Mucosa of gallbladder (tissue), 1 donor: ENCODE results near the gene CHORDC1. TPM values are rescaled to one million over a fixed set of nuclear protein-coding genes. Genes with fewer than 3 reads are reported as not detected.
"Not testable (repeated sequence)": the region's sequence is repeated elsewhere in the genome, so short reads cannot be mapped to it uniquely, and the experiment has no call there.

ENCODE experiments used
- DNase-seq: peaks from one replicate; pipeline ENCODE4 v3.0.0-alpha.2; 2020; ENCODE audit warnings: low spot score
- total RNA-seq: library from RNA; stranded (reverse); gene quantifications from one replicate; pipeline ENCODE4 v1.2.1, GENCODE V29; 2021
- donor health status: DM: no; HTN: no; CAD: no.

Gene CHORDC1
- total RNA-seq, 1 donor from 2014 or later: 33.3 TPM

GRCh38 chr11:90216611-90217010, 6.2 kb downstream of the CHORDC1 start:
- no peak for DNase-seq

GRCh38 chr11:90213322-90213721, 9.5 kb downstream of the CHORDC1 start:
- DNase-seq: no peak

GRCh38 chr11:90208857-90209256, 14.0 kb downstream of the CHORDC1 start:
- no peak for DNase-seq

GRCh38 chr11:90207992-90208391, 14.9 kb downstream of the CHORDC1 start:
- not testable (repeated sequence) for DNase-seq

GRCh38 chr11:90204832-90205646, 17.8 kb downstream of the CHORDC1 start:
- no peak for DNase-seq

GRCh38 chr11:90204407-90204806, 18.4 kb downstream of the CHORDC1 start:
- DNase-seq: no peak

GRCh38 chr11:90202342-90202741, 20.5 kb downstream of the CHORDC1 start:
- no peak for DNase-seq

GRCh38 chr11:90197377-90197776, 25.5 kb downstream of the CHORDC1 start:
- DNase-seq: no peak

GRCh38 chr11:90192869-90193582, 29.8 kb downstream of the CHORDC1 start:
- DNase-seq: no peak

- DNase-seq: no peak
These were observed 33.8 kb downstream of the CHORDC1 start for GRCh38 chr11:90189011-90189410.

GRCh38 chr11:90187839-90188238, 35.0 kb downstream of the CHORDC1 start:
- DNase-seq: no peak

- DNase-seq: no peak
These were observed 42.9 kb downstream of the CHORDC1 start for GRCh38 chr11:90179923-90180322.

- no peak for DNase-seq
These were observed 44.1 kb downstream of the CHORDC1 start for GRCh38 chr11:90178751-90179150.

GRCh38 chr11:90176069-90176468, 46.8 kb downstream of the CHORDC1 start:
- DNase-seq: no peak

GRCh38 chr11:90171359-90171758, 51.5 kb downstream of the CHORDC1 start:
- no peak for DNase-seq

GRCh38 chr11:90168571-90168970, 54.3 kb downstream of the CHORDC1 start:
- no peak for DNase-seq

GRCh38 chr11:90167704-90168103, 55.1 kb downstream of the CHORDC1 start:
- DNase-seq: not testable (repeated sequence)

GRCh38 chr11:90166982-90167573, 55.8 kb downstream of the CHORDC1 start:
- not testable (repeated sequence) for DNase-seq
